Measurements from ENCODE around the gene TEX47.

TEX47 gene

GRCh38 chr7:88842201-88842600 lies 46.7 kb upstream of the TEX47 start (continued):
- TF ChIP-seq POU6F1 (CRISPR knock-in tag; IDR thresholded peaks at IDR 0.05; ENCODE audit: borderline replicate concordance, low read depth): no peak
- no peak for TF ChIP-seq ZFP3 (CRISPR knock-in tag; IDR thresholded peaks at IDR 0.05)
- no peak for TF ChIP-seq CREB5 (CRISPR knock-in tag; IDR thresholded peaks at IDR 0.05; ENCODE audit: low read depth)

- no peak for TF ChIP-seq CREB5 (CRISPR knock-in tag; IDR thresholded peaks at IDR 0.05; ENCODE audit: low read depth)
- TF ChIP-seq TCF4 (CRISPR knock-in tag; IDR thresholded peaks at IDR 0.05; ENCODE audit: borderline replicate concordance): no peak
- no peak for TF ChIP-seq CSDC2 (CRISPR knock-in tag; IDR thresholded peaks at IDR 0.05)
- TF ChIP-seq TSHZ2 (CRISPR knock-in tag; IDR thresholded peaks at IDR 0.05): no peak
- TF ChIP-seq ESRRG (CRISPR knock-in tag; IDR thresholded peaks at IDR 0.05): no peak
- no peak for TF ChIP-seq CSRNP3 (CRISPR knock-in tag; IDR thresholded peaks at IDR 0.05)
- ATAC-seq: peak; percentile 67; the same call in 2 of the 3 replicates
Measured at GRCh38 chr7:88835147-88835728, 39.7 kb upstream of the TEX47 start.

GRCh38 chr7:88826222-88826621 lies 30.7 kb upstream of the TEX47 start:
- no peak for ATAC-seq
- no peak for TF ChIP-seq RARB (CRISPR knock-in tag; IDR thresholded peaks at IDR 0.05)
- TF ChIP-seq ZNF565 (CRISPR knock-in tag; conservative IDR thresholded peaks at IDR 0.05; ENCODE audit: low read depth): no peak
- TF ChIP-seq TOX (CRISPR knock-in tag; IDR thresholded peaks at IDR 0.05; ENCODE audit: borderline replicate concordance): no peak
- no peak for TF ChIP-seq TCF4 (CRISPR knock-in tag; IDR thresholded peaks at IDR 0.05; ENCODE audit: borderline replicate concordance)
- no peak for TF ChIP-seq ESRRG (CRISPR knock-in tag; IDR thresholded peaks at IDR 0.05)
- TF ChIP-seq ZFP30 (CRISPR knock-in tag; IDR thresholded peaks at IDR 0.05): no peak
- TF ChIP-seq CSDC2 (CRISPR knock-in tag; IDR thresholded peaks at IDR 0.05): no peak
- no peak for TF ChIP-seq ISL1 (CRISPR knock-in tag; IDR thresholded peaks at IDR 0.05)
- TF ChIP-seq TSHZ2 (CRISPR knock-in tag; IDR thresholded peaks at IDR 0.05): no peak
- TF ChIP-seq GLIS3 (CRISPR knock-in tag; IDR thresholded peaks at IDR 0.05): no peak

- ATAC-seq: no peak
- no peak for TF ChIP-seq ZFP3 (CRISPR knock-in tag; IDR thresholded peaks at IDR 0.05)
Measured at GRCh38 chr7:88818552-88818951, 23.0 kb upstream of the TEX47 start.

Data from SK-N-SH treated with all-trans-retinoic acid at 6 μM for 48 hours (cell line).